Heart left ventricle (tissue), 13 donors: Measurements from ENCODE around the gene ITPR3.

Experiments
- CTCF ChIP-seq, 12 donors: fragments of 200-600 bp; sonication (generic) in 4 of 12; IDR thresholded peaks; one replicate each; pipeline versions ENCODE4 v1.5.0 to v1.8.0; 2018 to 2022; ENCODE audit warnings: antibody characterized with exemption in 12 of 12, mild to moderate bottlenecking in 5 of 12
- POLR2A ChIP-seq, 2 donors: fragments of 450-650 bp; IDR thresholded peaks; one replicate each; pipeline ENCODE4 v1.6.1; 2017; ENCODE audit warnings: antibody characterized with exemption in 2 of 2, mild to moderate bottlenecking in 2 of 2, moderate library complexity in 2 of 2
- donor health status: ischemic (EF 13 %, LVEDD 7.1; RV severe dilation, severe dysfunction).
- donor health status: DM: no; HTN: yes; CAD: no.
- donor health status: DM: no; HTN: no; CAD: no.
- donor health status: ischemic (EF 25% LVEDD 6.9; RV normal size, moderate dysfunction).
- donor health status: ischemic (EF 25% LVEDD 5.7; RV mildly dilated, moderate dysfunction).
- donor health status: ischemic (EF 35%, LVEDD 5.7; RV mildly dilated, moderate dysfunction).
- donor health status: nonischemic (EF 11% LVEDD 7.7; RV severe dilation, severe dysfunction).
- donor health status: DM: yes; HTN: yes; CAD: no.
- donor health status: PGD.
- donor health status: ischemic (EF 29% LVEDD 5.4; RV normal size, mild dysfunction).
- donor health status: nonischemic (EF 23%, LVEDD 6.1; RV moderate dilation, normal function).

GRCh38 chr6:33613146-33613794 is 7.9 kb upstream of the ITPR3 start:
- TF ChIP-seq CTCF (IDR thresholded peaks at IDR 0.05), result no peak
- TF ChIP-seq POLR2A (IDR thresholded peaks at IDR 0.05), result no peak
